Heart right ventricle (tissue), 16 donors: ENCODE measurements around the gene KRTAP1-3. TPM values are rescaled to one million over a fixed set of nuclear protein-coding genes. Genes with fewer than 3 reads are reported as not detected.
A peak's percentile ranks its signal among the peaks of the same experiment; 100 is the strongest.
"Not testable (repeated sequence)": the region's sequence is repeated elsewhere in the genome, so short reads cannot be mapped to it uniquely, and the experiment has no call there.

Experiments used
- ATAC-seq, 8 donors: fragments of 200-7000 bp; cut with Tn5 transposase; one replicate each; pipeline ENCODE4 v1.9.1; 2020; ENCODE audit warnings: mild to moderate bottlenecking in 8 of 8, moderate library complexity in 8 of 8, moderate number of reproducible peaks in 1 of 8
- DNase-seq, 2 donors: peaks; one replicate each; pipeline ENCODE4 v3.0.0-alpha.2; 2020
- H3K27ac ChIP-seq, 10 donors: fragments of 200-600 bp; sonication (generic) in 2 of 10; one replicate each; pipeline versions ENCODE4 v1.5.0 to v1.8.0; 2020 to 2022; ENCODE audit warnings: mild to moderate bottlenecking in 3 of 10
- H3K27me3 ChIP-seq, 7 donors: fragments of 200-600 bp; one replicate each; pipeline ENCODE4 v1.8.0; 2021 to 2022; ENCODE audit warnings: mild to moderate bottlenecking in 2 of 7
- H3K36me3 ChIP-seq, 9 donors: fragments of 200-600 bp; sonication (generic) in 1 of 9; one replicate each; pipeline versions ENCODE4 v1.5.0 to v1.8.0; 2020 to 2022; ENCODE audit warnings: mild to moderate bottlenecking in 2 of 9
- H3K4me1 ChIP-seq, 9 donors: fragments of 200-600 bp; sonication (generic) in 1 of 9; one replicate each; pipeline versions ENCODE4 v1.5.0 to v1.8.0; 2020 to 2022; ENCODE audit warnings: mild to moderate bottlenecking in 4 of 9
- H3K4me3 ChIP-seq, 10 donors: fragments of 200-600 bp; sonication (generic) in 2 of 10; one replicate each; pipeline versions ENCODE4 v1.5.0 to v1.8.0; 2020 to 2022; ENCODE audit warnings: mild to moderate bottlenecking in 7 of 10, moderate library complexity in 2 of 10
- H3K9me3 ChIP-seq, 11 donors: fragments of 200-600 bp in 10 of 11; sonication (generic) in 2 of 11; one replicate each; pipeline versions ENCODE4 v1.5.0 to v1.8.0; 2013 to 2022; ENCODE audit warnings: mild to moderate bottlenecking in 2 of 11, control low read depth in 1 of 11, moderate library complexity in 1 of 11
- WGBS, 2 donors: extraction: QIAGEN DNeasy Blood & Tissue Kit; methylation state at CpG; one replicate each; pipeline ENCODE4 v1.1.7; 2013; ENCODE audit warnings: inconsistent platforms in 1 of 2; 5-methylcytosine and 5-hydroxymethylcytosine counted together
- intact Hi-C, 10 donors: fragments of 100-400 bp; cut with DNase I; formaldehyde crosslinking; loops; one replicate each; pipeline versions ENCODE4 v1.11.1 to v1.14.2; 2022
- polyA plus RNA-seq, 2 donors: library from polyadenylated mRNA; stranded (reverse); fragments of 200-250 nt; gene quantifications; one replicate each; pipeline ENCODE4 v1.2.3, GENCODE V29; 2013
- total RNA-seq, 10 donors: library from RNA; stranded (reverse); fragmentation: NEBNext Ultra II Directional in 3 of 10; extraction: Animal tissue kit (Norgen Biotek cat#: 25700) in 3 of 10; gene quantifications; one replicate each; pipeline versions ENCODE4 v1.2.1 to v1.2.4, GENCODE V29; 2021 to 2023
- TF ChIP-seq, protein P1 (sequence below), 9 donors: fragments of 200-600 bp; sonication (generic) in 2 of 9; IDR thresholded peaks; one replicate each; pipeline versions ENCODE4 v1.5.0 to v1.8.0; 2021 to 2022; ENCODE audit warnings: antibody characterized with exemption in 9 of 9, mild to moderate bottlenecking in 5 of 9, moderate library complexity in 1 of 9
- donor health status: Arrhythmogenic right ventricular cardiomyopathy.
- donor health status: ischemic (EF 13 %, LVEDD 7.1; RV severe dilation, severe dysfunction).
- donor health status: healthy with polysubstance abuse.
- donor health status: DM: no; HTN: yes; CAD: no.
- donor health status: DM: no; HTN: no; CAD: no.
- donor health status: ischemic (EF 25% LVEDD 6.9; RV normal size, moderate dysfunction).
- donor health status: ischemic (EF 25% LVEDD 5.7; RV mildly dilated, moderate dysfunction).
- donor health status: healthy.
- donor health status: DM: yes; HTN: yes; CAD: no.
- donor health status: Ischemic cardiomyopathy.
- donor health status: ischemic (EF 35%, LVEDD 5.7; RV mildly dilated, moderate dysfunction).
- donor health status: nonischemic (EF 11% LVEDD 7.7; RV severe dilation, severe dysfunction).
- donor health status: DM: yes; HTN: yes; CAD: no.
- donor health status: PGD.
- donor health status: ischemic (EF 29% LVEDD 5.4; RV normal size, mild dysfunction).
- donor health status: nonischemic (EF 23%, LVEDD 6.1; RV moderate dilation, normal function).

KRTAP1-3 gene
- total and polyA plus RNA-seq, 12 donors, result not detected

DNA sequence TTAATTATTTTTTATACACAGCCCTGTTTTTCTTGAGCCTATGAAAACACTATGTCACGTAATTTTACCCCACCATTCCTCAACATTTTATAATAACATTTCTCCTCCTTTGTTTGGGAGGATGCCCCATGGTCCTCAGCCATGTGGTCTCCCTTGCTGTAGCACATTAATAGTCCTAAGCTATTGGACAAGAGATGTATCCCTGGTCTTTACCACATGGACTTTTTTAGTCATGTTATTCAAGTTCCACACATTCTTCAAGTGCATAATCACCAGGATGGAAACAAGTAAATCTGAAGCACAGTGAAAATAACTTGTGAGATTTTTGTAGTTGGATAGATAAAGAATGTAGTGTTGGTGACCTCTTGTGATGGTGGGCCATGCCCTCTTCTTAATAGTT, 27.3 kb upstream of the KRTAP1-3 start:
- Histone ChIP-seq H3K27me3 (peaks cover 0 to 76% (median 51%) of the 10 kb centered on the region in 7 donors), H3K4me1 (no peaks in the 10 kb centered on the region), H3K4me3 (no peak overlapping the region), H3K9me3 (peaks cover 0 to 7% (median 0%) of the 10 kb centered on the region in 11 donors), H3K36me3 (no peaks in the 10 kb centered on the region), H3K27ac (no peak overlapping the region)
- intact Hi-C loops, result no loop called here
- DNase-seq, result no peak
- no peak for ATAC-seq
- TF ChIP-seq, protein P1, sequence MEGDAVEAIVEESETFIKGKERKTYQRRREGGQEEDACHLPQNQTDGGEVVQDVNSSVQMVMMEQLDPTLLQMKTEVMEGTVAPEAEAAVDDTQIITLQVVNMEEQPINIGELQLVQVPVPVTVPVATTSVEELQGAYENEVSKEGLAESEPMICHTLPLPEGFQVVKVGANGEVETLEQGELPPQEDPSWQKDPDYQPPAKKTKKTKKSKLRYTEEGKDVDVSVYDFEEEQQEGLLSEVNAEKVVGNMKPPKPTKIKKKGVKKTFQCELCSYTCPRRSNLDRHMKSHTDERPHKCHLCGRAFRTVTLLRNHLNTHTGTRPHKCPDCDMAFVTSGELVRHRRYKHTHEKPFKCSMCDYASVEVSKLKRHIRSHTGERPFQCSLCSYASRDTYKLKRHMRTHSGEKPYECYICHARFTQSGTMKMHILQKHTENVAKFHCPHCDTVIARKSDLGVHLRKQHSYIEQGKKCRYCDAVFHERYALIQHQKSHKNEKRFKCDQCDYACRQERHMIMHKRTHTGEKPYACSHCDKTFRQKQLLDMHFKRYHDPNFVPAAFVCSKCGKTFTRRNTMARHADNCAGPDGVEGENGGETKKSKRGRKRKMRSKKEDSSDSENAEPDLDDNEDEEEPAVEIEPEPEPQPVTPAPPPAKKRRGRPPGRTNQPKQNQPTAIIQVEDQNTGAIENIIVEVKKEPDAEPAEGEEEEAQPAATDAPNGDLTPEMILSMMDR (IDR thresholded peaks at IDR 0.05), result no peak
- 69 to 76% methylated on average over 1 of the region's 1 CpG for WGBS, 2 donors

DNA sequence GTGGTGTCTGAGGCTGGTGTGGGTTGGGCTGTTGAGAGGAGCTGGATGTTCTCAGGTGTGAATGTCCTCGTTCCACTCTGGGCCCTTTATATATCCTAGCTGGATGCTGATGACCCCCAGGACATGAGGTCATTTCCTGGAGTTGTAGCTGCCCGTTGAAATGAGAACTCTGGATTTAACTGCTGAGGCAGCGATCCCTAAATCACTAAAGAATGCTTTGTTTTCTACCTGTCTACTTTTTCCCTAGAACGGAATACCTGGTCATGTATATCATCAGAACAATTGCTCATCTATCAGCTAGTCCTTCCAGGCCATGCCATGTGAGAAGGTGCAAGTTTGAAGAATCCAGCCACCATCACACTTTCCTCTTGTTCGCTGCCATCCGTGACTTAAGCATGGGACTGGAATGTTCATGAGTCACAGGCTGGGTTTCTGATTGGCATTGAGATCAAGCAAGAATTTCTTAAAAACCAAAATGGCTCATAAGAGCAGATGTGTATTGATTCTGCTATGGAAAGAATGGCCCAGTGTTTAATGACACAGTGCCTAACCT, 25.5 kb upstream of the KRTAP1-3 start, which contains the start of gene KRTAP2-3:
Gene KRTAP2-3 (minus strand): TSS at position 63 of the 553 bp plus-strand sequence. CDS start 64 bp downstream, outside the sequence.
- 60 to 61% methylated on average over 6 of the region's 6 CpGs for WGBS, 2 donors
- DNase-seq (no peak), ATAC-seq (no peak)
- intact Hi-C loops, result no loop called here
- no peak within 1 kb of the TSS for H3K4me3 ChIP-seq
- no peaks in the 10 kb centered on the region for H3K36me3 ChIP-seq
- H3K27ac ChIP-seq, result no peak within 1 kb of the TSS
- H3K4me1 ChIP-seq, result no peaks in the 10 kb centered on the region
- H3K9me3 ChIP-seq, result peaks cover 0 to 7% (median 0%) of the 10 kb centered on the region in 11 donors
- peaks cover 0 to 82% (median 58%) of the 10 kb centered on the region in 7 donors for H3K27me3 ChIP-seq
- TF ChIP-seq, protein P1 (IDR thresholded peaks at IDR 0.05), result no peak

DNA sequence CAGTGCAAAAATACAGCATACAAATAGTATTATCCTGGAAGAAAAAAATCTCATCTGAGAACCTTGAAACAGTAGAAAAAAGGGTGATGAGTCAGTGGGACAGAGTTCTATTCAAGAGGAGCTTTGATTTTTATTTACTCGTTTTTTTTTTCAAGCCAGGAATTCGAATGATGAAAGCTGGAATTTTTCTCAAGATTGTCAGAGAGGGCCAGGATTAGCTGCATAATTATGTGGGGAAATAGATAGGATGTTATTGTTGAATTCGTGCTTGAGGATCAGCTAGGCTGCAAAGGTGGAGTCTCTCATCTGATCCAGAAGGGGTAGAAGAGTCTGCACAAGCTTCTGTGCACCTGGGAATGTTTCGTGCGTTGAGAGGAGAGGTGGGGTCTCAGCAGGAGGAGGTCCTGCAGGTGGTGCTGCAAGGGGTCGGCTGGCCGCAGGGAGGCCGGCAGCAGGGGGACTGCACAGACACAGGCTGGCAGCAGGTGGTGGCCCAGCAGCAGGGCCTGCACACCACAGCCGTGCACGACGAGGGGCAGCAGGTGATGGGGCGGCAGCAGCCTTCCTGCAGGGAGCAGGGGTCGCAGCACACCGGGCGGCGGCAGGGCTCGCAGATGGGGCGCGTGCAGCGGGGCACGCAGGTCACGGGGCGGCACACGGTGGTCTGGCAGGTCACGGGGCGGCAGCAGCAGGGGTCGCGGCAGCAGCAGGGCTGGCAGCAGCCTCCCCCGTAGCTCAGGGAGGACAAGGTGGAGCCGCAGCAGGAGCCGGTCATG, 24.8 kb upstream of the KRTAP1-3 start:
- H3K4me1 ChIP-seq, intact Hi-C loops, H3K4me3 ChIP-seq, H3K9me3 ChIP-seq, H3K27ac ChIP-seq, DNase-seq, H3K36me3 ChIP-seq: not testable (repeated sequence)
- 23 to 28% methylated on average over 9 to 12 of the region's 31 CpGs for WGBS, 2 donors
- peak in 1 of 8 donors; percentile 53 for ATAC-seq
- H3K27me3 ChIP-seq, result peaks cover 0 to 76% (median 55%) of the 10 kb centered on the region in 7 donors

- H3K36me3 ChIP-seq, result no peaks in the 10 kb centered on the region
- TF ChIP-seq, protein P1 (IDR thresholded peaks at IDR 0.05), result no peak
- no peak overlapping the region for H3K4me3 ChIP-seq
- H3K4me1 ChIP-seq, result no peaks in the 10 kb centered on the region
- intact Hi-C loops, result no loop called here
- H3K9me3 ChIP-seq, result peaks cover 0 to 8% (median 0%) of the 10 kb centered on the region in 11 donors
- no peak overlapping the region for H3K27ac ChIP-seq
- no peak for DNase-seq
- H3K27me3 ChIP-seq, result peaks cover 0 to 76% (median 50%) of the 10 kb centered on the region in 7 donors
- WGBS, 2 donors, result 85% methylated on average over 5 of the region's 5 CpGs
- ATAC-seq, result no peak
Measured at GRCh38 chr17:41058741-41059140, 24.1 kb upstream of the KRTAP1-3 start.
